ENCODE data around the gene TWNK.
A peak's percentile ranks its signal among the peaks of the same experiment; 100 is the strongest.

Gene TWNK

DNA sequence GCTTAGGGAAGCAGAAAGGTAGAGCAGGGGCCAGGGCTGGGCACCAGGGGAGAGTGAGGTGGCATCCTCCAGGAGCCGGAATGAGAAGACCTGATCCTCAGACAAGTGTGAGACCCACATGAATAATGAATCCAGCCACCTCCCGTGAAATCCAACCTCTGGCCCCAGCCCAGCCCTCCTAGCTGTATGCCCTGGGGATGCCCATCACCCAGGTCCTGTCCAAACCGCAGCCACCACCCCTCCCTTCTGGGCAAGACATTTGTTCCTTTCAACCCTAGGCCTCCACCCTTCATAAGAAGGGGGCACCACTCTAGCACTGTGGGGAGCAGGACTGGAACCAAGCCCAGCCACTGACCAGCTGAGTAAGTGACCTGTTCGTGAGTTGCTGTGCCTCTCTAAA, 33.9 kb downstream of the TWNK start:
- Histone ChIP-seq H3K36me3 (ENCODE audit: control insufficient read depth, insufficient read depth, low read length) (no peaks in the 10 kb centered on the region), H3K4me1 (ENCODE audit: control insufficient read depth, insufficient read depth, low read length) (no peaks in the 10 kb centered on the region), H3K27me3 (ENCODE audit: control insufficient read depth, insufficient read depth, low read length) (peaks cover 5% of the 10 kb centered on the region), H3K9ac (ENCODE audit: low read length) (no peak overlapping the region), H3K4me3 (ENCODE audit: low read length) (no peak overlapping the region), H3K27ac (ENCODE audit: low read depth, low read length) (no peak overlapping the region)

DNA sequence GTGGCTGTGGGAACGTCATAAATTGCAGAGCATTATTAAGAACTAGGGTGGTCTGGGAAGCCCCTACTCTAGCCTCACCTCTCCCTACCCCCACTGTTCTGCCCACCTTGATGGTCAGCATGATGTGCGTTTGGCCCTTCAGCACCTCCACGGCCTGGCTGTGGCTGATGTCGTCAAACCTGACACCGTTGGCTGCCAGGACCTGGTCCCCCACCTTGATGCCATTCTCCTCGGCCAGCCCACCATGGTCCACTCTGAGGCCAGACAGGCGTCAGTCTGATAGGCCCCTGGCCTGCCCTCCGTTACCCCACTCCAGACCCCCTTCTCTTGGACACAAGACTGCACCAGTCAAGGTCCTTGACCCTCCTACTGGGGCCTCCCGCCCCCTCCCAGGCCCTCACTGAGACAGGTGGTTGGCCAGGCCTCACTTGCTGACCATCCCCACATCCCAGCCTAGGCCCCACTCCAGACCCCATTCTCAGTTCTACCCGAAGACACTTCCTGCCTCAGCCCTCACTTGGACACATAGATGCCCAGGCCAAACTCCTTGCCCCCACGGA, 34.4 kb downstream of the TWNK start:
- peaks cover 1% of the 10 kb centered on the region for H3K27me3 ChIP-seq (ENCODE audit: control insufficient read depth, insufficient read depth, low read length)
- no peak overlapping the region for H3K9ac ChIP-seq (ENCODE audit: low read length)
- H3K4me1 ChIP-seq (ENCODE audit: control insufficient read depth, insufficient read depth, low read length): no peaks in the 10 kb centered on the region
- no peak overlapping the region for H3K27ac ChIP-seq (ENCODE audit: low read depth, low read length)
- H3K36me3 ChIP-seq (ENCODE audit: control insufficient read depth, insufficient read depth, low read length): no peaks in the 10 kb centered on the region
- no peak overlapping the region for H3K4me3 ChIP-seq (ENCODE audit: low read length)

DNA sequence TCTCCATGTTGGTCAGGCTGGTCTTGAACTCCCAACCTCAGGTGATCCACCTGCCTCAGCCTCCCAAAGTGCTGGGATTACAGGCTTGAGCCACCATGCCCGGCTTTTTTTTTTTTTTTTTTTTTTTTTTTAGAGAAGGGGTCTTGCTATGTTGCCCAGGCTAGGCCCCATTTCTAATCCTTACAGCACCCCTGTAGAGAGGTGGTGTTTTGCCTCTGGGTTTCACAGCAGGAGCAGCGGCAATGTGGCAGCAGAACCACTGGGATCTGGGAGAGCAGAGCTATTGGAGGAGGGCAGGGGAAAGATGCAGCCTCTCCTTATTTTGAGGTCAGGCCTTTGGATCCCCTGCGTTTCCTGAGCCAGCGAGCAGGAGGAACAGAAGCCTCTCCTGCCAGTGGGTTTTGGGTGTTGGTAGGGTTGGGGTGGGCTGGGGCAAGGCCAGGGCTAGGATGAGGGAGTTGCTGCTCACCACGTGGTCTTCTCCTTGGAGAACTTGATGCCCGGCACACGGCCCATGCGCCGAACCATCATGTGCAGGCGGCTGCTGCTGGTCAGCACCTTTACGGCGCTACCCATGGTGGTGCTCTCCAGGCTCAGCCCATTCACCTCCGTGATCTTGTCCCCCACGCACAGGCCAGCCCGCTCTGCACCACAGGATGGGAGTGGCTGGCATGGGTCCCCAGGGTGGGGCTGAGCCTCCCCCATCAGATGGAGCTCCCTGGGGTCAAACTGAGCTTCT, 35.8 kb downstream of the TWNK start:
- H3K9ac ChIP-seq (ENCODE audit: low read length): no peak overlapping the region
- H3K36me3 ChIP-seq (ENCODE audit: control insufficient read depth, insufficient read depth, low read length): no peaks in the 10 kb centered on the region
- no peaks in the 10 kb centered on the region for H3K4me1 ChIP-seq (ENCODE audit: control insufficient read depth, insufficient read depth, low read length)
- no peak overlapping the region for H3K27ac ChIP-seq (ENCODE audit: low read depth, low read length)
- H3K27me3 ChIP-seq (ENCODE audit: control insufficient read depth, insufficient read depth, low read length): no peaks in the 10 kb centered on the region
- H3K4me3 ChIP-seq (ENCODE audit: low read length): no peak overlapping the region

DNA sequence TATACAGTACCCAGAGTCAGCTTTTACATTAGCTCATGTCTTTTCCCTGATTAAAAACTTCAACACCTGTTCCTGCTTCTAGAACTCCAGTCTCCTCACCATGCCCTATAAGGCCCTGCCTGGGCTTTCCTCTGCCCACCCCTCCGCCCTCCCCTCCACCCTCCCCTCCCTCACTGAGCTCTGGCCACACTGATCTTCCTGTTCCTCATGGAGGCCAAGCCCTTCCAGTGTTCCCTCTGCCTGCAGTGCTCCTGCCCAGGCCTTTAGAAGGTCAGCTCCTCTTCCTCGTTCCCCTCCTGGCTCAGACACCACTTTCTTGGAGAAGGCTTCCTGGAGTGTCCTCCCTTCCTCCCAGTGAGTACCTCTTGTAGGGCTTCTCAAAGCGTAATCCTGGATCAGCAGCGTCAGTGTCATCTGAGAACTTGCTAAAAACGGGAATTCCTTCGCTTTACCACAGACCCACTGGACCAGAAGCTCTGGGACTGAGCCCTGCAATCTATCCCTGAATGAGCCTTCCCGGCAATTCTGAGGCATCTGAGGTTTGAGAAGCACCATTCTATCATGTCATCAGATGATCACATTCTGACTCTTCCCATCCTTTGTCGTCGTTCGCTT, 39.9 kb downstream of the TWNK start:
- Histone ChIP-seq H3K4me3 (ENCODE audit: low read length) (no peak overlapping the region), H3K36me3 (ENCODE audit: control insufficient read depth, insufficient read depth, low read length) (no peaks in the 10 kb centered on the region), H3K27me3 (ENCODE audit: control insufficient read depth, insufficient read depth, low read length) (no peaks in the 10 kb centered on the region), H3K9ac (ENCODE audit: low read length) (no peak overlapping the region), H3K27ac (ENCODE audit: low read depth, low read length) (no peak overlapping the region), H3K4me1 (ENCODE audit: control insufficient read depth, insufficient read depth, low read length) (no peaks in the 10 kb centered on the region)

DNA sequence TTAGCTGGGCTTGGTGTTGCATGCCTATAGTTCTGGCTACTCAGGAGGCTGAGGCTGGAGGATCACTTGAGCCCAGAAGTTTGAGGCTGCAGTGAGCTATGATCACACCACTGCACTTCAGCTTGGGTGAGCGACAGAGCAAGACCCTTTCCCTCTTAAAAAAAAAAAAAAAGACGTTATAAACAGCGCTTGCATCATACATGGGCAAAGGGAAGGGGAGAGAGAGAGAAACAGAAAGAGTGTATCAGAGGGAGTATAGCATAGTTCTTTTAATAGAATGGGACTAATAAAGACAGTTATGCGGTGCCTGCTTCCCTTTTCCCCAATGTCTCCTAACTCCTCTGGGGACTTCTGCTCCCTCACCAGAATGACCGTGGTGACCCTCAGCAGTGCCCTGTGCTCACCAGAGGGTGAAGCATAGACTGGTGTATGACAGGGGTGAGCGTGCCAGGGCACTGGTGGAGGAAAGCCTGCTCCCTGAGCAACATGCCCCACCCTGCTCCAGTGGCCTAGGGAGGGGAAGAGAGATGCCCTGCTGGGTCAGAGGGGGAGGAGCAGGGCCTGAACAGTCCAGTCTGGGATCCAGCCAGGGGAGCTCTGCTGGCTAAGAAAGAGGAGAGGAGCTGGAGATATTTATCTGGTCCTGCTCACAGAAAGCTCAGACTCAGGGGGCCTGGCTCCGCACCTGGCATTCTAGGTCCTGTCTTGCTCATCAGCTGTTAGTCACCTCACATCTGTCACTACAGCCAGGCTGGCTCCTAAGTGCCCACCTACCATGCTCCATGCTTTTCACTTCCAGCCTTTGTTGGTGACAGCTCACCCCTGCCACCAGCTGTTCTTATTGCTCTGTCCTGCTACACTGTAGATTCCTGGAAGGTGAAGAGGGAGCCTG, 41.3 kb downstream of the TWNK start:
- Histone ChIP-seq H3K27me3 (ENCODE audit: control insufficient read depth, insufficient read depth, low read length) (no peaks in the 10 kb centered on the region), H3K9ac (ENCODE audit: low read length) (no peak overlapping the region), H3K27ac (ENCODE audit: low read depth, low read length) (no peak overlapping the region), H3K4me1 (ENCODE audit: control insufficient read depth, insufficient read depth, low read length) (no peaks in the 10 kb centered on the region), H3K36me3 (ENCODE audit: control insufficient read depth, insufficient read depth, low read length) (no peaks in the 10 kb centered on the region), H3K4me3 (ENCODE audit: low read length) (no peak overlapping the region)

DNA sequence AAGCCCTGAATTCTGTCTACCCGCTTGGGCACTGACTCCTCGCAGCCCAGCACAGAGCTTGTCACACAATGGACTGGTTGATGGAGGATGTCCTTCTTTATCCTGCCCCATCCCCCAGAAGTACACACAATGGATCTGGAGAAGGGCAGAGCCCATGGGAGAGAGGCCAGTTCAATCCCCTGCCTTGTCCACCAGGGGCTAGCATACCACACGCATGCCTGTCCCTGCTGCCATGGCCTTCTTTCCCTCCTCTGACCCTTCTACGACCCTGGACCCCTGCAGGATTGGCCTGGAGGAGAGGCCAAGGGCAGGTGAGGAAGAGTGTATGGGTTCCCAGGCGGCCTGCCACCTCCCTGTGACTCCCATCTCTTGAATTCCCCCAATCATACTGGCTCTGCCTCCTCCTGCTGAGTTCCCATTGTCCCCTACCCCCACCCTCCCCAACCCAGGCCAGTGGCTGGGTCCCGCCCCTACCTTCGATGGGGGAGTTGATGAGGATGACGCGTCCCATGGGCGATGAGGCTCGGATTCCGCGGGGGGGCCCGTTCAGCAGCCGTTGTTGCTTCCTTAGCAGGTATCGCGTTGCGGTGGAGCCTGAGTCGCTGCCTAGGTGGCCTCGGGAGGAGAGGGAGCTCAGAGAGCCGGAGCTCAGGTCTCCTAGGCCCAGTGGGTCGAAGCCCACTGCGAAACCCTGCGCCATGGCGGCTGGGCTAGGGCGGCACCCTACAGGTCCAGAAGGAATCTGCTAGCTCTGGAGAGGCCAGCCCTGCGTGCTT, 42.4 kb downstream of the TWNK start:
- Histone ChIP-seq H3K9ac (ENCODE audit: low read length) (no peak overlapping the region), H3K4me1 (ENCODE audit: control insufficient read depth, insufficient read depth, low read length) (no peaks in the 10 kb centered on the region), H3K27ac (ENCODE audit: low read depth, low read length) (no peak overlapping the region), H3K36me3 (ENCODE audit: control insufficient read depth, insufficient read depth, low read length) (no peaks in the 10 kb centered on the region), H3K27me3 (ENCODE audit: control insufficient read depth, insufficient read depth, low read length) (no peaks in the 10 kb centered on the region), H3K4me3 (ENCODE audit: low read length) (no peak overlapping the region)

DNA sequence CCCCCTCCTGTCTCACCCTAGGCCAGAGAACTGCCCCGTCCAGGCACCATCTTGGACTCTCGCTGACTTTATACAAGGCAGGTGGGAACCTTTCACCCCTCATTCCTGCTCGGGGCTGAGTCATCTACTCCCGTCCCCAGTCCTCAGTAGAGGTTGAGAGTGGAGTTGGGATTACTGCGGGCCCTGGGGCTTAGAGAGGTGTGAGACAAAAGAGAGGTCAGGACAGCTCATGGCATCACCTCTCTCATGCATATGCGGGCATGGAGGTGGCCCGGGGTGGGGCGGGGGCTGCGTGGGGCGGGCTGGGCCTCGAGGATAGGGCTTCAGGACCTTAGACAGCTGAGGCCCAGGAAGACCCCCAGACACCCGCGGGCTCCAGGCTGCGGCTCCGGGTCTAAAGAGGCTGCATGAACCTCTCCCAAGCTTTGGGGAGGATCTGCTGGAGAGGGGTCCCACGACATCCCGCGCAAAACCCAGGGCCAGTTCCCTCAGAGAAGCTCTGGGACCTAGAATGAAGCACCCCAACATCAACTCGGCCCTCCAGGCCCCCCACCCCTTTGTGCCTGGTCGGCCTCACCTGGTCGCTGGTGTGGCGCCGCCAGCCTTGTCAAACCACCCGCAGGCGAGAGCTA, 43.3 kb downstream of the TWNK start:
- Histone ChIP-seq H3K36me3 (ENCODE audit: control insufficient read depth, insufficient read depth, low read length) (peaks cover 2% of the 10 kb centered on the region), H3K9ac (ENCODE audit: low read length) (no peak overlapping the region), H3K27ac (ENCODE audit: low read depth, low read length) (no peak overlapping the region), H3K4me3 (ENCODE audit: low read length) (peak overlapping the region; percentile 86), H3K4me1 (ENCODE audit: control insufficient read depth, insufficient read depth, low read length) (no peaks in the 10 kb centered on the region), H3K27me3 (ENCODE audit: control insufficient read depth, insufficient read depth, low read length) (no peaks in the 10 kb centered on the region)

DNA sequence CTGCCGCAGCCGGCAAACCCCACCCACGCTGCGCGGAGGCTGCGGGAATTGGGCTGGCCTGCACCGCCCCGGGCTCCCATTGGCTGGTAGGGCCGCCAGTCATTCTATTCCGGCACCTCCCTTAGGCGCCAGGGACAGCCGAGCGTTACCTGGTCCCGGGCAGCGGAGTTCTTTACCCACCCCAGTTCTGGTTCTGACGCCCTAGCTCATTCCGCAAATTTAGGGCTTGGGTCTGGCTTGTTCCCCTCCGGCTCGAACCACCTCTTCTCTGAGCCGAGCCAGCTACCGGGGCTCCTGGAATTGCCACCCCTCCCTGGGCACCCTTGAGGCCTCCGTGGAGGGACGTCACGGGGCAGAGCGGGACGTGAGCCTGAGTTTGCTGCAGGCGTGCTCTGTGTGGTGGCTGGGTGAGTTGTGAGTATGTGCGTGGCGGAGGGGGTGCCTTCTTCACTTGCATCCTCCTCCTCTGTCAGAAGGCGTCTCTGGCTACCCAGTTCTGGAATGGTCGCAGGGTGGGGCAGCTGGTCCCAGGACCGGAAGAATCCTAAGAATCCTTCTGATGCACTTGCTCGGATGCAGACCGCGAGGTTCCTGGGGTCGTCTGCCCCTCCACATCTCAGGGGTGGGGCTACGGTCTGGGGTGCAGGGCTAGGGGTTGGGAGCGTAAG, 43.9 kb downstream of the TWNK start, which contains the start of the genes PDZD7 and SFXN3:
Gene PDZD7, minus strand, starts transcription at position 2 of the 668 bp plus-strand sequence. CDS start 910 bp downstream, outside the sequence.
Gene SFXN3, plus strand, starts transcription at position 107 of the 668 bp plus-strand sequence. CDS start 3,461 bp downstream, outside the sequence.
- Histone ChIP-seq H3K27me3 (ENCODE audit: control insufficient read depth, insufficient read depth, low read length) (no peaks in the 10 kb centered on the region), H3K4me1 (ENCODE audit: control insufficient read depth, insufficient read depth, low read length) (no peaks in the 10 kb centered on the region), H3K36me3 (ENCODE audit: control insufficient read depth, insufficient read depth, low read length) (peaks cover 9% of the 10 kb centered on the region), H3K27ac (ENCODE audit: low read depth, low read length) (peak within 1 kb of the TSS; percentile 91), H3K4me3 (ENCODE audit: low read length) (peak within 1 kb of the TSS; percentile 86), H3K9ac (ENCODE audit: low read length) (peak within 1 kb of the TSS; percentile 70)

DNA sequence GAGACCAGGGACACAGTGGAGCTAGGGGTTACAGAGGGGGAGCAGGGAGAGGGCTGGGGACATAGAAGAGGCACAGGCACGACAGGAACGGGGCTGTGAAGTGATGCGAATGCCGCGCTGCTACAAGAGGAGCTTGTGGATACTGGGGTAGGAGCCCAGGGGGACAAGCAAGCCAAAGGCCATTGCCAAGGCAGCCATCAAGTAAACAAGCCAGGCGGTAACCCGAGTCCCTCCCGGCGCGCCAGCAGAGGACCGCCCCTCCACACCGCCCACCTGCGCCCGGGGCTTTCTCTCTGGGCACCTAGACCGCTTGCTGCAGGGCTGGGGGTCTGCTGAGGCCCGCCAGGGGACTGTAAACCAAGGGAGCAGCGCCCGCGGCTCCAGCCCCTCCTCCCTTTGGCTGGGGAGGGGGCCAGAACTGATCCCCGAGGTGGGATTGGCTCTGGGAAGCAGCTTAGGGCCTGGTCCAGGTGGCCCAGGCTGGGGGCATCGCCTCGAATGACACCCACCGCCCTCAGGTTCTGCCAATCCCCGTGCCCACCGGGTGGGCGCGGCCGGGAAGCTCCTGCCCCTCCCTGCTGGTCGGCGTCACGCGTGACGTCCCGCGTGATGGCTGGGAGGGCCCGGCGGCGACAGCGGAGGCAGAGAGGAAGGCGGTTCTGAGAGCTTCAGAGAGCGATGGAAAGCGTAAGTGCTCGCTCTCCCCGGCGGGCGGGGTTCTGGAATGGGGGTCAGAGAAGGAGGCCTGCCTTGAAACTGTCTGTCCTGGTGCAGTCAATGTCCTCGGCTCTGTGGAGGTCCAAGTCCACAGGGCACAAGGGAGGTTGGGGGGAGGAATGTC, 44.7 kb downstream of the TWNK start:
- peak overlapping the region; percentile 91 for H3K27ac ChIP-seq (ENCODE audit: low read depth, low read length)
- H3K27me3 ChIP-seq (ENCODE audit: control insufficient read depth, insufficient read depth, low read length): no peaks in the 10 kb centered on the region
- H3K9ac ChIP-seq (ENCODE audit: low read length): peak overlapping the region; percentile 70
- no peaks in the 10 kb centered on the region for H3K4me1 ChIP-seq (ENCODE audit: control insufficient read depth, insufficient read depth, low read length)
- peak overlapping the region; percentile 86 for H3K4me3 ChIP-seq (ENCODE audit: low read length)
- H3K36me3 ChIP-seq (ENCODE audit: control insufficient read depth, insufficient read depth, low read length): peaks cover 13% of the 10 kb centered on the region

DNA sequence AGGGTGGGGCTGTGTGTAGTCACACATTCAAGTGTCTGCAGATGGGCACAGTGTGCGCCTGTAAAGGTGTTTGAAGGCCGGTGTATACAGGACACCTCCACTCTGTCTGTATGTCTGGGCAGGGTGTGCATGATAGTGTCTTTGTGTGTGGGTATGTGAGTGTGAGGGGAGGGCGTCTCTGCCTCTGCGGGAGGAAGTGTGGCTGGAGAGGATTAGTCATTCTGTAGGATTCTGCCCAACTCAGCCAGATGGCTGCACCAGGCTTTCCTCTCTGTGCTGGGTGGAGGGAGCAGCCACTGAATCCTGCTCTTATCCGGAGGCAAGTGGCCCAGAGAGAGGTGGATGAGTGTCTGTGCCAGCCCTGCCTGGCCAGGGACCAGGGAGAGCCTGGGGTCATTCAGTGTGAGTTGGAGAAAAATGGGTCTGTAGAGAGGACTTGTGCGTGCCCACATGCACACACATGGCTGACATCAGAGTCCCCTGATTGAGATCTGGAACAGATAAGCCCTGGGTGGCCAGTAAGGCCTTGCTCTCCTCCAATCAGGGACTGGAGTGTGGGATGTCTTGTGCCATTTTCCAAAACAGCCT, 45.4 kb downstream of the TWNK start:
- Histone ChIP-seq H3K36me3 (ENCODE audit: control insufficient read depth, insufficient read depth, low read length) (peaks cover 16% of the 10 kb centered on the region), H3K4me3 (ENCODE audit: low read length) (peak overlapping the region; percentile 86), H3K27me3 (ENCODE audit: control insufficient read depth, insufficient read depth, low read length) (no peaks in the 10 kb centered on the region), H3K9ac (ENCODE audit: low read length) (peak overlapping the region; percentile 70), H3K4me1 (ENCODE audit: control insufficient read depth, insufficient read depth, low read length) (no peaks in the 10 kb centered on the region), H3K27ac (ENCODE audit: low read depth, low read length) (peak overlapping the region; percentile 91)
